DND-41 (cell line): ENCODE results near the gene VPS37C.

ENCODE experiments used
- CTCF ChIP-seq: IDR thresholded peaks from 2 replicates; pipeline ENCODE4 v1.5.1; 2012; ENCODE audit warnings: borderline replicate concordance, low read length, moderate library complexity, mild to moderate bottlenecking; ENCODE audit not compliant: poor library complexity, severe bottlenecking; ENCODE audit errors: extremely low read depth
- EZH2 ChIP-seq: IDR thresholded peaks from 3 replicates; pipeline ENCODE4 v1.6.1; 2012; ENCODE audit warnings: borderline replicate concordance, low read depth, mild to moderate bottlenecking, moderate library complexity, low read length, inconsistent platforms; ENCODE audit not compliant: severe bottlenecking

- TF ChIP-seq CTCF (no peak), EZH2 (no peak)
These were observed 58.3 kb downstream of the VPS37C start for GRCh38 chr11:61102667-61103571.
